SK-N-SH treated with all-trans-retinoic acid at 6 μM for 48 hours (cell line): ENCODE measurements around the gene FER.

Experiments
- ATAC-seq: fragments of 200-7000 bp; cut with Tn5 transposase; 3 replicates; pipeline ENCODE4 v1.9.1; 2020; ENCODE audit warnings: mild to moderate bottlenecking, moderate library complexity
- ARNTL ChIP-seq: fragments of 450-650 bp; formaldehyde crosslinking; IDR thresholded peaks from 2 replicates; pipeline ENCODE4 v1.5.0; 2020; ENCODE audit warnings: low read depth, mild to moderate bottlenecking, moderate library complexity, borderline replicate concordance
- BACH2 ChIP-seq: fragments of 250-450 bp; sonication (Bioruptor Pico); IDR thresholded peaks from 2 replicates; pipeline ENCODE4 v1.9.0; 2021; ENCODE audit warnings: mild to moderate bottlenecking, borderline replicate concordance
- CSDC2 ChIP-seq: fragments of 250-450 bp; sonication (Bioruptor Pico); IDR thresholded peaks from 2 replicates; pipeline ENCODE4 v1.5.0; 2020; ENCODE audit warnings: mild to moderate bottlenecking, moderate library complexity
- ESRRG ChIP-seq: fragments of 250-450 bp; sonication (Bioruptor Pico); IDR thresholded peaks from 2 replicates; pipeline ENCODE4 v1.6.1; 2021; ENCODE audit warnings: mild to moderate bottlenecking
- GLIS3 ChIP-seq: fragments of 250-450 bp; sonication (Bioruptor Pico); IDR thresholded peaks from 2 replicates; pipeline ENCODE4 v1.5.0; 2020; ENCODE audit warnings: mild to moderate bottlenecking, moderate library complexity
- OSR1 ChIP-seq: fragments of 250-450 bp; sonication (Bioruptor Pico); IDR thresholded peaks from 2 replicates; pipeline ENCODE4 v1.8.0; 2022; ENCODE audit warnings: moderate library complexity, mild to moderate bottlenecking, inconsistent platforms
- PPARA ChIP-seq: fragments of 250-450 bp; sonication (Bioruptor Pico); IDR thresholded peaks from 2 replicates; pipeline ENCODE4 v1.5.0; 2020; ENCODE audit warnings: mild to moderate bottlenecking, borderline replicate concordance
- RARB ChIP-seq: fragments of 250-450 bp; sonication (Bioruptor Pico); IDR thresholded peaks from 2 replicates; pipeline ENCODE4 v1.8.0; 2021; ENCODE audit warnings: mild to moderate bottlenecking, moderate library complexity
- SNAI2 ChIP-seq: fragments of 250-450 bp; sonication (Bioruptor Pico); IDR thresholded peaks from 2 replicates; pipeline ENCODE4 v1.5.0; 2020; ENCODE audit warnings: mild to moderate bottlenecking, moderate library complexity
- TOX ChIP-seq: fragments of 250-450 bp; sonication (Bioruptor Pico); IDR thresholded peaks from 2 replicates; pipeline ENCODE4 v1.8.0; 2021; ENCODE audit warnings: mild to moderate bottlenecking, moderate library complexity, borderline replicate concordance
- ZC3H10 ChIP-seq: fragments of 250-450 bp; sonication (Bioruptor Pico); IDR thresholded peaks from 2 replicates; pipeline ENCODE4 v1.5.1; 2021; ENCODE audit warnings: mild to moderate bottlenecking, moderate library complexity
- ZFP3 ChIP-seq: fragments of 250-450 bp; sonication (Bioruptor Pico); IDR thresholded peaks from 2 replicates; pipeline ENCODE4 v1.5.0; 2020; ENCODE audit warnings: mild to moderate bottlenecking, moderate library complexity
- ZFP30 ChIP-seq: fragments of 450-650 bp; formaldehyde crosslinking; IDR thresholded peaks from 2 replicates; pipeline ENCODE4 v1.5.0; 2022; ENCODE audit warnings: mild to moderate bottlenecking, moderate library complexity
- ZNF565 ChIP-seq: fragments of 450-650 bp; formaldehyde crosslinking; conservative IDR thresholded peaks from 2 replicates; pipeline ENCODE4 v1.5.0; 2020; ENCODE audit warnings: low read depth, mild to moderate bottlenecking, moderate library complexity
- ZNF70 ChIP-seq: fragments of 450-650 bp; formaldehyde crosslinking; IDR thresholded peaks from 2 replicates; pipeline ENCODE4 v1.5.0; 2020; ENCODE audit warnings: mild to moderate bottlenecking, moderate library complexity
- ZNF8 ChIP-seq: fragments of 450-650 bp; formaldehyde crosslinking; IDR thresholded peaks from 2 replicates; pipeline ENCODE4 v1.5.0; 2020; ENCODE audit warnings: mild to moderate bottlenecking, moderate library complexity
- TF ChIP-seq, protein P1 (sequence below): fragments of 250-450 bp; sonication (Bioruptor Pico); IDR thresholded peaks from 2 replicates; pipeline ENCODE4 v1.8.0; 2021; ENCODE audit warnings: low read depth, mild to moderate bottlenecking, moderate library complexity, borderline replicate concordance
- TF ChIP-seq, protein P2 (sequence below): fragments of 250-450 bp; sonication (Bioruptor Pico); IDR thresholded peaks from 2 replicates; pipeline ENCODE4 v1.8.0; 2020; ENCODE audit warnings: mild to moderate bottlenecking, moderate library complexity, borderline replicate concordance
- TF ChIP-seq, protein P3 (sequence below): fragments of 250-450 bp; sonication (Bioruptor Pico); IDR thresholded peaks from 2 replicates; pipeline ENCODE4 v1.5.1; 2020; ENCODE audit warnings: low read depth, mild to moderate bottlenecking, moderate library complexity
- TF ChIP-seq, protein P4 (sequence below): fragments of 250-450 bp; sonication (Bioruptor Pico); IDR thresholded peaks from 2 replicates; pipeline ENCODE4 v1.5.1; 2021; ENCODE audit warnings: mild to moderate bottlenecking, moderate library complexity

Gene FER

DNA sequence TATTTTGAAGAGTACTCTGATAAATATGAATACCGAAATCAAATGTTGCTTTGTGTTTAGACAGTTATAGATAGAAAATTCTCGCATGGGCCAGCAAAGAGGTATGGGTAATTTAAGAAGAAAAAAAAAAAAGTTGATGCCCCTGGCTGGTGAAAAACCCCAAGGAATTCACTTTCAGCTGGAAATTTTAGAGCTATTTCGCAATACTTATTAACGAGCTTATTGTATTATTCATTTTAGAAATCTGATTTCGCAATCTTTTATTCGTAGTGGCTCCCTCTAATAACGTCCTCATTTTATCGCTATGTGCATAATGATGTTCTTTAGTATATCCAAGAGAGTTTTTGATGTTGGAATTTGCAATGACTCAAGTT, 18.5 kb upstream of the FER start (continued):
- TF ChIP-seq OSR1, result no peak
- no peak for TF ChIP-seq ZNF8 (CRISPR knock-in tag)
- no peak for TF ChIP-seq GLIS3
- TF ChIP-seq RARB, result no peak
- TF ChIP-seq, protein P1, sequence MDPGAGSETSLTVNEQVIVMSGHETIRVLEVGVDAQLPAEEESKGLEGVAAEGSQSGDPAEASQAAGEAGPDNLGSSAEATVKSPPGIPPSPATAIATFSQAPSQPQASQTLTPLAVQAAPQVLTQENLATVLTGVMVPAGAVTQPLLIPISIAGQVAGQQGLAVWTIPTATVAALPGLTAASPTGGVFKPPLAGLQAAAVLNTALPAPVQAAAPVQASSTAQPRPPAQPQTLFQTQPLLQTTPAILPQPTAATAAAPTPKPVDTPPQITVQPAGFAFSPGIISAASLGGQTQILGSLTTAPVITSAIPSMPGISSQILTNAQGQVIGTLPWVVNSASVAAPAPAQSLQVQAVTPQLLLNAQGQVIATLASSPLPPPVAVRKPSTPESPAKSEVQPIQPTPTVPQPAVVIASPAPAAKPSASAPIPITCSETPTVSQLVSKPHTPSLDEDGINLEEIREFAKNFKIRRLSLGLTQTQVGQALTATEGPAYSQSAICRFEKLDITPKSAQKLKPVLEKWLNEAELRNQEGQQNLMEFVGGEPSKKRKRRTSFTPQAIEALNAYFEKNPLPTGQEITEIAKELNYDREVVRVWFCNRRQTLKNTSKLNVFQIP, result no peak
- no peak for TF ChIP-seq SNAI2 (CRISPR knock-in tag)
- no peak for TF ChIP-seq ZNF70
- TF ChIP-seq, protein P2, sequence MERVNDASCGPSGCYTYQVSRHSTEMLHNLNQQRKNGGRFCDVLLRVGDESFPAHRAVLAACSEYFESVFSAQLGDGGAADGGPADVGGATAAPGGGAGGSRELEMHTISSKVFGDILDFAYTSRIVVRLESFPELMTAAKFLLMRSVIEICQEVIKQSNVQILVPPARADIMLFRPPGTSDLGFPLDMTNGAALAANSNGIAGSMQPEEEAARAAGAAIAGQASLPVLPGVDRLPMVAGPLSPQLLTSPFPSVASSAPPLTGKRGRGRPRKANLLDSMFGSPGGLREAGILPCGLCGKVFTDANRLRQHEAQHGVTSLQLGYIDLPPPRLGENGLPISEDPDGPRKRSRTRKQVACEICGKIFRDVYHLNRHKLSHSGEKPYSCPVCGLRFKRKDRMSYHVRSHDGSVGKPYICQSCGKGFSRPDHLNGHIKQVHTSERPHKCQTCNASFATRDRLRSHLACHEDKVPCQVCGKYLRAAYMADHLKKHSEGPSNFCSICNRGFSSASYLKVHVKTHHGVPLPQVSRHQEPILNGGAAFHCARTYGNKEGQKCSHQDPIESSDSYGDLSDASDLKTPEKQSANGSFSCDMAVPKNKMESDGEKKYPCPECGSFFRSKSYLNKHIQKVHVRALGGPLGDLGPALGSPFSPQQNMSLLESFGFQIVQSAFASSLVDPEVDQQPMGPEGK (CRISPR knock-in tag), result no peak

DNA sequence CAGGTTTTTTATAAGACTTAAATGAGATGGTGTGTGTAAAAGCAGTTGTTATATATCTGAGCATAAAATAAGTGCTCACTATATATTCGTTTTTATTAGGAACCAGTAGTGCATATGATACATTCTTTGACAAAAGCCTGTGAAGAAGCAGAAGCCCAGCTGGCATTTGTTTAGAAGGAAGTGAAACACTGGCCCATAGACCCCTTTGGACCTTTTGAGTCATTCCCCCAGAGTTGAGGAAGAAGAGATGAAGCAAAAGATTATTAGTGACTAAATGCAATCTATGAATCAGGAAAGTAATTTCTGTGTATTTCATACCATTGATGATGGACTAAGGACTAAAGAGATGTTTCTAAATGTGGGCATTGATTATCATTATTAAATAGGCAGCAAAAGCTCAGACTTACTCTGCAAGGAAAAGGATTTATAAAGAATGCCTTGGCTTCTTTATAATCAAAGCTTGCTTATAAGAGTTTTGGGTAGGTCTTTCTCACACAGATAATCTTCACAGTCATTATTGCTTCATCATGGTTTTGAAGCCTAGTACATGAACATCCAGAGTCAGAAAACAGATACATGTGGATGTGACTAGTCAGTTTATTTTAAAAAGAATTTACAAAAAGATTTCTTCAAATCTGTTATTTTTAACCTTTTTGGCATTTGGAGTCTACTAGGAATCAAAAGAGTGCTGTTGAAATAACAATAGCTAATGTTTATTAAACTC, 16.9 kb upstream of the FER start:
- no peak for ATAC-seq
- TF ChIP-seq ZC3H10 (CRISPR knock-in tag), result no peak
- TF ChIP-seq OSR1, result no peak
- TF ChIP-seq ZNF8 (CRISPR knock-in tag), result no peak
- no peak for TF ChIP-seq ARNTL
- no peak for TF ChIP-seq ZFP3 (CRISPR knock-in tag)
- no peak for TF ChIP-seq TOX (CRISPR knock-in tag)
- no peak for TF ChIP-seq CSDC2 (CRISPR knock-in tag)
- no peak for TF ChIP-seq ZNF70
- TF ChIP-seq ZFP30 (CRISPR knock-in tag), result no peak
- TF ChIP-seq GLIS3, result no peak
- TF ChIP-seq, protein P3, sequence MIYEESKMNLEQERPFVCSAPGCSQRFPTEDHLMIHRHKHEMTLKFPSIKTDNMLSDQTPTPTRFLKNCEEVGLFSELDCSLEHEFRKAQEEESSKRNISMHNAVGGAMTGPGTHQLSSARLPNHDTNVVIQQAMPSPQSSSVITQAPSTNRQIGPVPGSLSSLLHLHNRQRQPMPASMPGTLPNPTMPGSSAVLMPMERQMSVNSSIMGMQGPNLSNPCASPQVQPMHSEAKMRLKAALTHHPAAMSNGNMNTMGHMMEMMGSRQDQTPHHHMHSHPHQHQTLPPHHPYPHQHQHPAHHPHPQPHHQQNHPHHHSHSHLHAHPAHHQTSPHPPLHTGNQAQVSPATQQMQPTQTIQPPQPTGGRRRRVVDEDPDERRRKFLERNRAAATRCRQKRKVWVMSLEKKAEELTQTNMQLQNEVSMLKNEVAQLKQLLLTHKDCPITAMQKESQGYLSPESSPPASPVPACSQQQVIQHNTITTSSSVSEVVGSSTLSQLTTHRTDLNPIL, result no peak
- TF ChIP-seq ESRRG (CRISPR knock-in tag), result no peak
- TF ChIP-seq, protein P4, sequence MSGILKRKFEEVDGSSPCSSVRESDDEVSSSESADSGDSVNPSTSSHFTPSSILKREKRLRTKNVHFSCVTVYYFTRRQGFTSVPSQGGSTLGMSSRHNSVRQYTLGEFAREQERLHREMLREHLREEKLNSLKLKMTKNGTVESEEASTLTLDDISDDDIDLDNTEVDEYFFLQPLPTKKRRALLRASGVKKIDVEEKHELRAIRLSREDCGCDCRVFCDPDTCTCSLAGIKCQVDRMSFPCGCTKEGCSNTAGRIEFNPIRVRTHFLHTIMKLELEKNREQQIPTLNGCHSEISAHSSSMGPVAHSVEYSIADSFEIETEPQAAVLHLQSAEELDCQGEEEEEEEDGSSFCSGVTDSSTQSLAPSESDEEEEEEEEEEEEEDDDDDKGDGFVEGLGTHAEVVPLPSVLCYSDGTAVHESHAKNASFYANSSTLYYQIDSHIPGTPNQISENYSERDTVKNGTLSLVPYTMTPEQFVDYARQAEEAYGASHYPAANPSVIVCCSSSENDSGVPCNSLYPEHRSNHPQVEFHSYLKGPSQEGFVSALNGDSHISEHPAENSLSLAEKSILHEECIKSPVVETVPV (CRISPR knock-in tag), result no peak
- TF ChIP-seq, all 23 proteins: peak for 0

DNA sequence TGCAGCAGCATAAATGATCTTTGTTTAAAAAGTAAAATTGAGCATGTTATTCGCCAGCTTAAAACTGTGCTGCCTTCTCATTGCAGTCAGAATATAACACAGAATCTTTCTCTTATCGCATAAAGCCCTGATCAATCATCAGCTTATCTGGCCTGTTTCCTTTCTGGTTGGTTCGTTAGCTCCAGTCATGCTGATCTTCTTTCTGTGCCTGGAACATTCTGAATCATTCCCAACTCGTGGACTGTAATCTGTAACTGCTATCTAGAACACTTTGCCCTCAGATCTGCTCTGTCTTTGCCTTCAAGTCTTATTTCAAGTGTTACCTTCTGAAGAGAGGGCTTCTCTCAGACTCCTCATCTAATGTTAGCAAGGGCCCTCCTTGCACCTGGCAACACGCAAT, 11.9 kb upstream of the FER start:
- ATAC-seq, result no peak

DNA sequence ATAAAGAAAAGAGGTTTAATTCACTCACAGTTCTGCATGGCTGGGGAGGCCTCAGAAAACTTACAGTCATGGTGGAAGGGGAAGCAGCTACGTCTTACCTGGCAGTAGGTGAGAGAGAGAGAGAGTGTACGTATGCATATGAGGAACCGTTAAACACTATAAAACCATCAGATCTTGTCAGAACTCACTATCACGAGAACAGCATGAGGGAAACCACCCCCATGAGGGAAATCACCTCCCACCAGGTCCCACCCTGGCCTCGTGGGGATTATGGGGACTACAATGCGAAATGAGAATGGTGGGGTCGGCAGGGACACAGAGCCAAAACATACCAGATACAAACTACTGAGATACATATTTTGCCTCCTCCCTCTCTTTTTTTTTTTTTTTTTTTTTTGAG, 10.8 kb upstream of the FER start:
- ATAC-seq, result no peak
- no peak for TF ChIP-seq ESRRG (CRISPR knock-in tag)
- TF ChIP-seq RARB, result no peak
- TF ChIP-seq, protein P2 (CRISPR knock-in tag), result no peak
- no peak for TF ChIP-seq ZNF565 (CRISPR knock-in tag)
- TF ChIP-seq ZC3H10 (CRISPR knock-in tag), result no peak
- no peak for TF ChIP-seq ZFP30 (CRISPR knock-in tag)
- no peak for TF ChIP-seq SNAI2 (CRISPR knock-in tag)
- no peak for TF ChIP-seq CSDC2 (CRISPR knock-in tag)

More for the DNA sequence above, 11.9 kb upstream of the FER start:
- no peak for TF ChIP-seq RARB
- TF ChIP-seq PPARA, result no peak
- no peak for TF ChIP-seq GLIS3
- no peak for TF ChIP-seq ZFP30 (CRISPR knock-in tag)
- TF ChIP-seq BACH2, result no peak
- TF ChIP-seq, protein P2 (CRISPR knock-in tag), result no peak
- no peak for TF ChIP-seq ZNF70
- no peak for TF ChIP-seq ESRRG (CRISPR knock-in tag)
- no peak for TF ChIP-seq ZNF565 (CRISPR knock-in tag)
- no peak for TF ChIP-seq SNAI2 (CRISPR knock-in tag)
